ENCODE data around the gene CXCL13.

- TF ChIP-seq CTCF (IDR thresholded peaks at IDR 0.05) (no peak), ZFX (IDR thresholded peaks at IDR 0.05; ENCODE audit: borderline replicate concordance) (no peak)
These were observed 45.5 kb upstream of the CXCL13 start for GRCh38 chr4:77560170-77560569.

All from 22Rv1 (cell line).